ENCODE measurements around the gene SEM1. TPM values are rescaled to one million over a fixed set of nuclear protein-coding genes. Genes with fewer than 3 reads are reported as not detected.

Gene SEM1
- total and polyA plus RNA-seq, 2 of the 8 experiments (the other 6 are each of a cell fraction or from before 2014, with no cell fraction given) = 20.8 to 75.3 TPM

DNA sequence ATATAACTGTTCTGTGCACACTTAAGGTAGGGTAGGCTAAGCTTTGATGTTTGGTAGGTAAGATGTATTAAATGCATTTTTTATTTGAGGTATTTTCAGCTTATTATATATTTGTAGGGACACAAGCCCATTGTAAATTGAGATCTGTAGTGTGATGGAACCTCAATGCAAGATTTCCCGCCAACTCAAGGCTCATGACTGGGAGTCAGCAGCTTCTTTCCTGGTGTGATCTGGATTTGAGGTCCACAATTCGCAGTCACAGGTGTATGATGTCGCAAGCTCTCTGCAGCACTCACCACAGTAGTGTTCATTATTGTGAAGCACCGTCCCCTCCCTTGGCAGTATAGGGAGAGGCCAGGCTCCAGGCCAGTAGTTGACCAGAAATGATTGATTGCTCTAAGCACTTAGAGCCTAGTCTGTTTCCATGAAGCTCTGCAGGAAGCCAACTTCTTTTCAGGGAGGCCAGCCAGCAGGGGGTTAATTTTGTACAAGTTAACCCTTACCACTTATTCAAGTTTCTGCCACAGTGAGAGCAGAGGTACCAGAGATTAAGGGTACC is 54.9 kb downstream of the SEM1 start:
- no peak for FAIRE-seq
- 91% methylated on average over 4 of the region's 4 CpGs; no CpG with 5 or more reads in 1 of the 2 experiments for WGBS, 2 experiments (ENCODE audit: extremely low coverage in 1 of 2, insufficient coverage in 1 of 2, insufficient read length in 1 of 2, insufficient replicate concordance in 2 of 2, low coverage in 1 of 2, low lambda C conversion rate in 2 of 2, missing lambda C conversion rate in 1 of 2)
- H3K23me2 ChIP-seq (ENCODE audit: low read depth, low read length) = no peaks in the 10 kb centered on the region

More for the DNA sequence above, 54.9 kb downstream of the SEM1 start:
- H3K36me3 ChIP-seq (ENCODE audit: control insufficient read depth in 2 of 4, insufficient read depth in 4 of 4, low read length in 3 of 4) = no peaks in the 10 kb centered on the region
- H3K27ac ChIP-seq (ENCODE audit: low read depth, low read length) = no peak overlapping the region
- no peak overlapping the region for H2BK15ac ChIP-seq (ENCODE audit: low read length)
- no peak overlapping the region for H3K4me2 ChIP-seq (ENCODE audit: insufficient read depth in 1 of 2, low read depth in 2 of 2, low read length in 2 of 2)
- no peak overlapping the region for H3K18ac ChIP-seq (ENCODE audit: extremely low read depth, low read length)
- H3K9me3 ChIP-seq (ENCODE audit: insufficient read depth in 2 of 2, low read depth in 1 of 2, low read length in 1 of 2) = no peaks in the 10 kb centered on the region
- no peak overlapping the region for H3K14ac ChIP-seq (ENCODE audit: insufficient read length)
- no peaks in the 10 kb centered on the region for H3K27me3 ChIP-seq (replicated peaks in 1 of 4; ENCODE audit: control insufficient read depth in 3 of 4, extremely low read depth in 1 of 4, insufficient read depth in 3 of 4, low read length in 3 of 4)
- TF ChIP-seq, protein P1, sequence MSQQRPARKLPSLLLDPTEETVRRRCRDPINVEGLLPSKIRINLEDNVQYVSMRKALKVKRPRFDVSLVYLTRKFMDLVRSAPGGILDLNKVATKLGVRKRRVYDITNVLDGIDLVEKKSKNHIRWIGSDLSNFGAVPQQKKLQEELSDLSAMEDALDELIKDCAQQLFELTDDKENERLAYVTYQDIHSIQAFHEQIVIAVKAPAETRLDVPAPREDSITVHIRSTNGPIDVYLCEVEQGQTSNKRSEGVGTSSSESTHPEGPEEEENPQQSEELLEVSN (IDR thresholded peaks at IDR 0.05) = peak; percentile 58; the same call in 1 of the 2 replicates
- TF ChIP-seq TBP (IDR thresholded peaks at IDR 0.05; ENCODE audit: low read depth, low read length) = no peak
- TF ChIP-seq RNF2 (IDR thresholded peaks at IDR 0.05; ENCODE audit: borderline replicate concordance, low read depth, low read length, missing control alignments, poor library complexity, severe bottlenecking) = no peak
- H2BK5ac ChIP-seq (ENCODE audit: low read depth, low read length) = no peak overlapping the region
- no peak overlapping the region for H3K4ac ChIP-seq (replicated peaks; ENCODE audit: insufficient read length, low read depth, low read length)
- no peak overlapping the region for H2AFZ ChIP-seq (ENCODE audit: low read length)
- no peak overlapping the region for H2BK12ac ChIP-seq (ENCODE audit: low read depth, low read length)
- H4K8ac ChIP-seq (ENCODE audit: extremely low read depth, insufficient read depth, low read length) = no peak overlapping the region
- no peak for DNase-seq (ENCODE audit: low read depth in 1 of 2, low spot score in 2 of 2)
- H3K79me1 ChIP-seq (ENCODE audit: low read depth, low read length) = no peaks in the 10 kb centered on the region
- H2BK20ac ChIP-seq (ENCODE audit: low read length) = no peak overlapping the region
- H2BK120ac ChIP-seq (replicated peaks; ENCODE audit: low read depth, low read length) = no peak overlapping the region
- no peak overlapping the region for H4K91ac ChIP-seq (replicated peaks; ENCODE audit: insufficient read length, low read length)
- H3K4me1 ChIP-seq (replicated peaks in 1 of 4; ENCODE audit: control insufficient read depth in 3 of 4, insufficient read depth in 4 of 4, low read length in 3 of 4) = peaks cover 0 to 7% (median under 1%) of the 10 kb centered on the region in 4 experiments; a peak in 5 of 7 replicates
- no peaks in the 10 kb centered on the region for H4K20me1 ChIP-seq (replicated peaks in 1 of 2; ENCODE audit: control insufficient read depth in 1 of 2, insufficient read depth in 2 of 2, low read length in 2 of 2)
- no peak overlapping the region for H3K9ac ChIP-seq (replicated peaks in 1 of 4; ENCODE audit: extremely low read depth in 1 of 4, low read depth in 3 of 4, low read length in 3 of 4)
- ChIA-PET POLR2A (ENCODE audit: partially characterized antibody) (no interaction called here), CTCF (ENCODE audit: partially characterized antibody) (interaction anchor here (0.6 to 2.9 kb wide), 3 partner anchors 52 to 247 kb away, joined by 3 to 10 read pairs (median 3); no protein-coding TSS in a partner anchor)
- no peak overlapping the region for H3K56ac ChIP-seq (replicated peaks; ENCODE audit: insufficient read length, low read depth, low read length)
- no peak overlapping the region for H3K23ac ChIP-seq (ENCODE audit: insufficient read length)
- no peak overlapping the region for H3K4me3 ChIP-seq (ENCODE audit: extremely low read depth in 1 of 4, insufficient read depth in 2 of 4, low read depth in 3 of 4, low read length in 4 of 4)
- H4K5ac ChIP-seq (ENCODE audit: insufficient read length, low read depth, low read length) = no peak overlapping the region
- no peaks in the 10 kb centered on the region for H3K79me2 ChIP-seq (ENCODE audit: control insufficient read depth in 1 of 2, insufficient read depth in 2 of 2, low read length in 2 of 2)
- no peak overlapping the region for H2AK5ac ChIP-seq (ENCODE audit: low read depth, low read length)
